MM.1S (cell line): ENCODE measurements around the gene KRT38.

Experiments used
- EZH2 ChIP-seq: fragments of 300-600 bp; sonication (generic); optimal IDR thresholded peaks from 2 replicates; pipeline ENCODE3; 2017; ENCODE audit warnings: low read depth, mild to moderate bottlenecking, antibody characterized with exemption, low read length, mixed read lengths
- TF ChIP-seq, protein P1 (sequence below): fragments of 300-600 bp; sonication (generic); IDR thresholded peaks from 2 replicates; pipeline ENCODE4 v1.5.1; 2016; ENCODE audit warnings: antibody characterized with exemption, low read length, mixed read lengths

DNA sequence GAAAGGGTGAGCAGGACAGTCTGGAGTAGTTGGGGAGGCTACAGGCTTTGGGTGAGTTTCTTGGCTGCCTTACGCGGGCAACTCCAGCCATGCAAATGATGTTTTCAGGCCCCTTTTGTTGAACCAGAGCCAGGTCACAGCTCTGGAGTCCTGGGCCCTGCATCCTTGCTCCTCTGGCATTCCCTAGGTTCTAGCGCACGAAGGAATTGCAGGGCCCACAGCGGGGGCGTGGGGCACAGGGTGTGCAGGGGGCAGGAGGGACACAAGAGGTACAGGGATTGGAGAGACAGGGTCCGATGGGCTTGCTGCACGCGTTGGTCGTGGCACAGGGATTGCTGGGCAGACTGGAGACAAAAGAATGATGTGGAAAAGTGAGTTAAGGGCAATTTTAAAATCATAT, 47.0 kb downstream of the KRT38 start:
- TF ChIP-seq, protein P1, sequence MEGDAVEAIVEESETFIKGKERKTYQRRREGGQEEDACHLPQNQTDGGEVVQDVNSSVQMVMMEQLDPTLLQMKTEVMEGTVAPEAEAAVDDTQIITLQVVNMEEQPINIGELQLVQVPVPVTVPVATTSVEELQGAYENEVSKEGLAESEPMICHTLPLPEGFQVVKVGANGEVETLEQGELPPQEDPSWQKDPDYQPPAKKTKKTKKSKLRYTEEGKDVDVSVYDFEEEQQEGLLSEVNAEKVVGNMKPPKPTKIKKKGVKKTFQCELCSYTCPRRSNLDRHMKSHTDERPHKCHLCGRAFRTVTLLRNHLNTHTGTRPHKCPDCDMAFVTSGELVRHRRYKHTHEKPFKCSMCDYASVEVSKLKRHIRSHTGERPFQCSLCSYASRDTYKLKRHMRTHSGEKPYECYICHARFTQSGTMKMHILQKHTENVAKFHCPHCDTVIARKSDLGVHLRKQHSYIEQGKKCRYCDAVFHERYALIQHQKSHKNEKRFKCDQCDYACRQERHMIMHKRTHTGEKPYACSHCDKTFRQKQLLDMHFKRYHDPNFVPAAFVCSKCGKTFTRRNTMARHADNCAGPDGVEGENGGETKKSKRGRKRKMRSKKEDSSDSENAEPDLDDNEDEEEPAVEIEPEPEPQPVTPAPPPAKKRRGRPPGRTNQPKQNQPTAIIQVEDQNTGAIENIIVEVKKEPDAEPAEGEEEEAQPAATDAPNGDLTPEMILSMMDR, result no peak
- TF ChIP-seq EZH2, result no peak
